T-cell (primary cell): ENCODE results near the gene TNIP2. TPM values are rescaled to one million over a fixed set of nuclear protein-coding genes. Genes with fewer than 3 reads are reported as not detected.
A peak's percentile ranks its signal among the peaks of the same experiment; 100 is the strongest.

Experiments
- ATAC-seq, 4 experiments: fragments of 200-7000 bp in 3 of 4; fragments of 150-1000 bp in 1 of 4; cut with Tn5 transposase; replicated peaks in 1 of 4; 1 replicate in 3 of 4; 2 replicates in 1 of 4; pipeline ENCODE4 v1.10.0; 2021; ENCODE audit warnings: moderate library complexity in 3 of 4, mild to moderate bottlenecking in 2 of 4, moderate number of reproducible peaks in 1 of 4
- CTCF ChIA-PET, 2 donors: fragments of 300-600 bp; sonication (Branson Sonifier 250); formaldehyde crosslinking; loops; one replicate each; lab custom pipeline; 2022; ENCODE audit warnings: antibody characterized with exemption in 2 of 2; lab: Charles Lee
- POLR2A ChIA-PET, 2 donors: fragments of 300-600 bp; sonication (Branson Sonifier 250); formaldehyde crosslinking; loops; one replicate each; lab custom pipeline; 2022; ENCODE audit warnings: antibody characterized with exemption in 2 of 2; lab: Charles Lee
- DNase-seq, 35 experiments: peaks; one replicate each; pipeline versions ENCODE4 v3.0.0 to v3.0.0-alpha.2; 2013 to 2023
- H3K27ac ChIP-seq: one replicate; pipeline ENCODE4 v1.5.1; 2013; ENCODE audit warnings: low read length
- H3K27me3 ChIP-seq, 2 experiments: replicated peaks in 1 of 2; 1 replicate in 1 of 2; 2 replicates in 1 of 2; pipeline versions ENCODE4 v1.6.1 to v1.7.0; 2013; ENCODE audit warnings: low read length in 1 of 2, mixed read lengths in 1 of 2; ENCODE audit not compliant: control insufficient read depth in 2 of 2, insufficient read depth in 2 of 2; ENCODE audit errors: extremely low read depth in 1 of 2
- H3K36me3 ChIP-seq, 2 donors: 1 replicate in 1 of 2; 2 replicates in 1 of 2; pipeline versions ENCODE4 v1.6.1 to v1.7.0; 2013; ENCODE audit warnings: low read length in 1 of 2; ENCODE audit not compliant: control insufficient read depth in 2 of 2, insufficient read depth in 1 of 2; ENCODE audit errors: extremely low read depth in 1 of 2
- H3K4me1 ChIP-seq, 2 experiments: 1 replicate in 1 of 2; 2 replicates in 1 of 2; pipeline versions ENCODE4 v1.6.1 to v1.7.0; 2013; ENCODE audit warnings: low read length in 2 of 2, mixed read lengths in 1 of 2; ENCODE audit not compliant: insufficient read depth in 2 of 2, control insufficient read depth in 1 of 2; ENCODE audit errors: extremely low read depth in 1 of 2
- H3K4me3 ChIP-seq, 2 donors: 1 replicate in 1 of 2; 2 replicates in 1 of 2; pipeline versions ENCODE4 v1.5.1 to v1.7.0; 2013; ENCODE audit warnings: mild to moderate bottlenecking in 2 of 2, low read length in 1 of 2, moderate library complexity in 1 of 2; ENCODE audit not compliant: control insufficient read depth in 1 of 2; ENCODE audit errors: extremely low read depth in 1 of 2
- H3K9me3 ChIP-seq: 2 replicates; pipeline ENCODE4 v1.7.0; 2013
- H3K27ac Mint-ChIP-seq, 2 donors: one replicate each; pipeline ENCODE4 v1.8.0; 2020 to 2021; ENCODE audit warnings: mild to moderate bottlenecking in 2 of 2, mixed read lengths in 2 of 2
- H3K27me3 Mint-ChIP-seq, 2 donors: one replicate each; pipeline ENCODE4 v1.8.0; 2021 to 2022; ENCODE audit warnings: mixed read lengths in 2 of 2
- H3K36me3 Mint-ChIP-seq: one replicate; pipeline ENCODE4 v1.8.0; 2021; ENCODE audit warnings: mixed read lengths
- H3K4me1 Mint-ChIP-seq, 3 donors: one replicate each; pipeline ENCODE4 v1.8.0; 2020 to 2022; ENCODE audit warnings: mixed read lengths in 3 of 3, mild to moderate bottlenecking in 1 of 3
- H3K4me3 Mint-ChIP-seq, 3 donors: one replicate each; pipeline ENCODE4 v1.8.0; 2020 to 2022; ENCODE audit warnings: mild to moderate bottlenecking in 3 of 3, mixed read lengths in 3 of 3, moderate library complexity in 3 of 3
- H3K9me3 Mint-ChIP-seq, 3 donors: one replicate each; pipeline ENCODE4 v1.8.0; 2020 to 2022; ENCODE audit warnings: mixed read lengths in 3 of 3
- WGBS: methylation state at CpG from one replicate; pipeline ENCODE4 v1.1.5; 2013; ENCODE audit warnings: missing lambda C conversion rate; ENCODE audit not compliant: insufficient coverage; 5-methylcytosine and 5-hydroxymethylcytosine counted together
- total RNA-seq, 35 experiments: library from RNA in 6 of 35; stranded (reverse) in 6 of 35; fragments of 120-200 nt in 1 of 35; gene quantifications; one replicate each; pipeline versions ENCODE4 v1.2.1 to v1.2.4 and lab custom pipeline; 2013 to 2026

Gene TNIP2
- total RNA-seq, 5 donors from 2014 or later (not counting 1 experiment from before 2014, with no cell fraction given) = 39.5 to 65.3 (median 59.1) TPM

DNA sequence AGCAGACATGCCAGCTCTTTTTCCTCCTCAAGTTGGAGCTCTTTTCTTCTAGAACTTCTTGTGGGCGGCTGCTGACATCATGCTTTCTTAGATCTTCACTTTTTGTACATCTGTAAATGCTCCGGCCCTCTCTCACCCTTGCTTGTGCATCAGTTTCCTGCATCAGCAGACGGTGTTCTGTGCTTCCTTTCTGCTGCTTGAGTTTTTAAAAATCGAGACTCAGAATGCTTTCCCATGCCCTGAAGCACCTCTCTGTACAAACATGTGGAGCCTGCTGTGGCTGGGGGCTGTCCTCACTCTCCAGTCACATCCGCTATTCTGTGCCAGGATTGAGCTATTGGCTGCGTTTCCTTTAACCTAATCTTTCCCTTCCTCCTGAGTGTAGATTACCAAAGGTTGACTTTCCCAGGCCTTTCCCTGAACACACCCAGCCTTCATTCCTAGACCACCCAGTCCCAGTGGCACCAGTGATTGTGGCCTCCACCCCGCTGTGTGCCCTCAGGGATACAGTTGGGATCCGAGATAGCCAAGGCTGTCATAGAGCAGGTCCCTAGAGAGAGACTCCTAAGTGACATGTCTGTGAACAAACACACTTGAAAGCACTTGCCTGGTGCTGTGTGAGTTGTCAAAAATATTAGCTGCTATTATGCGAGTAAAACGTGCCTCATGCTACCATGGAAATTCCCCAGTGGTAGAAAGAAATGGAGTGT is 41.9 kb downstream of the TNIP2 start:
- peaks cover 25 to 26% (median 25%) of the 10 kb centered on the region in 3 donors for H3K4me1 Mint-ChIP-seq
- peaks cover 22% of the 10 kb centered on the region for H3K36me3 Mint-ChIP-seq
- peak overlapping the region; percentile 33 for H3K27ac ChIP-seq
- ATAC-seq (peak; percentile 71 to 95 (median 89)), DNase-seq (peak in 34 of 35 experiments; percentile 7 to 76 (median 44))
- peaks cover 10 to 26% of the 10 kb centered on the region in 2 donors for H3K36me3 ChIP-seq
- H3K4me3 Mint-ChIP-seq = peak overlapping the region in 2 of 3 donors; percentile 3 to 55
- peak overlapping the region; percentile 84 to 90 for H3K27ac Mint-ChIP-seq
- no peak overlapping the region for H3K4me3 ChIP-seq
- H3K4me1 ChIP-seq = peaks cover 13 to 17% of the 10 kb centered on the region in 2 experiments
- ChIA-PET POLR2A (no interaction called here), CTCF (no interaction called here)
- no peaks in the 10 kb centered on the region for H3K27me3 ChIP-seq
- no peaks in the 10 kb centered on the region for H3K9me3 Mint-ChIP-seq
- no peaks in the 10 kb centered on the region for H3K9me3 ChIP-seq
- WGBS = 40% methylated on average over 8 of the region's 10 CpGs
- H3K27me3 Mint-ChIP-seq = no peaks in the 10 kb centered on the region

- Histone ChIP-seq H3K9me3 (no peaks in the 10 kb centered on the region), H3K27me3 (no peaks in the 10 kb centered on the region), H3K4me1 (peaks cover 13 to 17% of the 10 kb centered on the region in 2 experiments), H3K36me3 (peaks cover 10 to 17% of the 10 kb centered on the region in 2 donors), H3K27ac (peak overlapping the region; percentile 33), H3K4me3 (no peak overlapping the region)
- no CpG with 5 or more reads among the region's 5 CpGs for WGBS
- CTCF ChIA-PET = interaction anchor here in 1 of 2 donors (0.7 kb wide), 1 partner anchor 48 kb away, joined by 3 read pairs; no protein-coding TSS in a partner anchor
- H3K4me1 Mint-ChIP-seq = peaks cover 25 to 26% (median 25%) of the 10 kb centered on the region in 3 donors
- H3K9me3 Mint-ChIP-seq = no peaks in the 10 kb centered on the region
- ATAC-seq = no peak
- POLR2A ChIA-PET = no interaction called here
- H3K4me3 Mint-ChIP-seq = peak overlapping the region in 1 of 3 donors; percentile 55
- H3K27me3 Mint-ChIP-seq = no peaks in the 10 kb centered on the region
- H3K27ac Mint-ChIP-seq = peak overlapping the region; percentile 84 to 90
- H3K36me3 Mint-ChIP-seq = peaks cover 17% of the 10 kb centered on the region
- no peak for DNase-seq
These were observed 42.8 kb downstream of the TNIP2 start for GRCh38 chr4:2713337-2713736.

DNA sequence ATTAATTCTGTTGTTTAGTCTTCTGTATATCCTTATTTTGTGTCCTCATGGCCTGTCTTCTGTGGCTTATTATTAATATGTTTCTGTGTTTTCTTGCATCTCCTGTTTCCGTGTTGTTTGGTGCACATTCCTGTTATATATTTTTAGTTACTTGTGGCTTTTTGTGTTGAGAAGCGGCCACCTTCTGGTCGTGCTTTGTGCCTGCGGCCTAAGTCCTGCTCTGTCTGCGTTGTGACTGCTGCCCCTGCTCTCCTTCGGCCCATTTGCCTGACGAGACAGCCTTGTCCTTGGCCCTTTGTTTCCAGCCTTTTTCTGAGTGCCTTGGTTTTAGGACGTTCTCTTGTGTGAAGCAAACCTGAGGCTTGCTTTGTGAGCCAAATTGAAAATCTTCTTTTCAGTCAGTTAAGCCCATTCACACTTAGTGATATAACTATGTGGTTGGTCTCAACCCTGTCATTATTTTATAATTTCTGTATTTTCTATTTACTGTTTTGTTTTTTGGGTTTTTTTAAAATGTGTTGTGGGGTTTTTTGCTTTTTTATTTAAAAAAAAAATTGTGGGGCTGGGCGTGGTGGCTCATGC is 43.8 kb downstream of the TNIP2 start:
- peaks cover 10 to 18% of the 10 kb centered on the region in 2 donors for H3K36me3 ChIP-seq
- 65% methylated on average over 6 of the region's 9 CpGs for WGBS
- H3K27ac ChIP-seq = no peak overlapping the region
- ATAC-seq = no peak
- Mint-ChIP-seq H3K27ac (no peak overlapping the region), H3K27me3 (no peaks in the 10 kb centered on the region), H3K9me3 (no peaks in the 10 kb centered on the region), H3K4me1 (peaks cover 25 to 26% (median 25%) of the 10 kb centered on the region in 3 donors), H3K36me3 (peaks cover 12% of the 10 kb centered on the region), H3K4me3 (no peak overlapping the region)
- POLR2A ChIA-PET = no interaction called here
- H3K4me3 ChIP-seq = no peak overlapping the region
- H3K27me3 ChIP-seq = no peaks in the 10 kb centered on the region
- CTCF ChIA-PET = interaction anchor here in 1 of 2 donors (0.6 kb wide), 1 partner anchor 805 kb away, joined by 4 read pairs; no protein-coding TSS in a partner anchor
- H3K4me1 ChIP-seq = peaks cover 13 to 17% of the 10 kb centered on the region in 2 experiments
- H3K9me3 ChIP-seq = no peaks in the 10 kb centered on the region
- DNase-seq = no peak

DNA sequence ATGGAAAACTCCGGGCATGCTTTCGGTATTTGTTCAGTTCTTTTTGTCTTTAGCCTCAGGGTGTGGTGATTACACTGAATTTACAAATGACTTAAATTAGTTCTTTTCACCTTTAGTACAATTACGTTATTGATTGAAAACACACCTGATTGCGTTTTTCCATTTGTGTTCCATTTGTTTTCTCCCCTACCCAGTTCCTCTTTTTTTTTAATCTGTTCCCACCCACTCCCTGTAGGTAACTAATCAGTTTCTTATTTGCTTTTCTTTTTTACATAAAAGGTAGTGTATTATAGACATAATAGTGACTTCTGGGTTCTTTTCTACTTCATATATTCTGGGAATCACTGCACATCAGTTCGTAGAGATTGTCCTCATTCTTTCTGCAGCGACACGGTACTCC is 53.4 kb downstream of the TNIP2 start:
- POLR2A ChIA-PET = no interaction called here

DNA sequence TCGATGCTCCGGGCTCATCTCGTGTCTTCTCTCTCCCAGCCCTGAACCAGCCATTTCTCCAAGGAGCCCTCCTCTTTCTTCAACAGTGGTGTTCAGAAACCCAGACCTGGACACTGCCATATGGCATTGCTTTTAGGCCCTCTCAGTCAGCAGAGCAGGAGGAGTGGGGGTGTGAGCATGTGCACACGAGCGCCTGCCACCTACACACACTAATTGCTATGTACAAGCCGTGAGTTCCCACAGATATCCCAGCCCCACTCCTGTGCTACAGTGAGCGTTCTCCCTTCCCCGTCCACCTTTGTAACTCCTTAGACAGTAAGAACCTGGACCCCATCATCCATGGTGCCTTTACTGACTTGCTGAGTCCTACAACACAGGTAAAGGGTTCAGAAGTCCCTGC is 53.8 kb downstream of the TNIP2 start:
- H3K36me3 Mint-ChIP-seq = peaks cover 54% of the 10 kb centered on the region
- H3K27ac ChIP-seq = no peak overlapping the region
- 98% methylated on average over 5 of the region's 8 CpGs for WGBS
- no peaks in the 10 kb centered on the region for H3K9me3 Mint-ChIP-seq
- ChIA-PET POLR2A (no interaction called here), CTCF (no interaction called here)
- H3K9me3 ChIP-seq = no peaks in the 10 kb centered on the region
- H3K27ac Mint-ChIP-seq = peak overlapping the region in 1 of 2 donors; percentile 65
- peaks cover 13 to 72% of the 10 kb centered on the region in 2 donors for H3K36me3 ChIP-seq
- no peak for ATAC-seq
- no peak for DNase-seq
- no peak overlapping the region for H3K4me3 Mint-ChIP-seq
- H3K27me3 ChIP-seq = no peaks in the 10 kb centered on the region
- no peaks in the 10 kb centered on the region for H3K4me1 ChIP-seq
- H3K4me3 ChIP-seq = no peak overlapping the region
- no peaks in the 10 kb centered on the region for H3K4me1 Mint-ChIP-seq
- no peaks in the 10 kb centered on the region for H3K27me3 Mint-ChIP-seq

More for the DNA sequence above, 53.4 kb downstream of the TNIP2 start:
- Mint-ChIP-seq H3K27me3 (no peaks in the 10 kb centered on the region), H3K27ac (no peak overlapping the region), H3K9me3 (no peaks in the 10 kb centered on the region), H3K4me3 (no peak overlapping the region), H3K4me1 (no peaks in the 10 kb centered on the region), H3K36me3 (peaks cover 50% of the 10 kb centered on the region)
- no peaks in the 10 kb centered on the region for H3K9me3 ChIP-seq
- ATAC-seq (no peak), DNase-seq (no peak)
- H3K27me3 ChIP-seq = no peaks in the 10 kb centered on the region
- no peak overlapping the region for H3K4me3 ChIP-seq
- no peaks in the 10 kb centered on the region for H3K4me1 ChIP-seq
- CTCF ChIA-PET = no interaction called here
- H3K36me3 ChIP-seq = peaks cover 9 to 68% of the 10 kb centered on the region in 2 donors
- WGBS = 100% methylated on average over 1 of the region's 7 CpGs
- no peak overlapping the region for H3K27ac ChIP-seq

DNA sequence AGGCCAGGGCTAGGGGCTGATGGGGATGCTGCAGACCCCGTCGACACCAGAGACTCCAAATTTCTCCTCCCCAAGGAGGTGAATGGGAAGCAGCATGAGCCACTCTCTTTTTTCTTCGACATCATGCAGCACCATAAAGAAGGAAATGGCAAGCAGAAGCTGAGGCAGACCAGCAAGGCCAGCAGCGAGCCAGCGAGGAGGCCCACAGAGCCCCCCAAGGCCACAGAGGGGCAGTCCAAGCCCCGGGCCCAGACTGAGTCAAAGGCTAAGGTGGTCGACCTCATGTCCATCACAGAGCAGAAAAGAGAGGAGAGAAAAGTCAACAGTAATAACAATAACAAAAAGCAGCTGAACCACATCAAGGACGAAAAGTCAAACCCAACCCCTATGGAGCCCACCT is 56.1 kb downstream of the TNIP2 start:
- POLR2A ChIA-PET = no interaction called here
- Mint-ChIP-seq H3K36me3 (peaks cover 62% of the 10 kb centered on the region), H3K27me3 (no peaks in the 10 kb centered on the region), H3K9me3 (no peaks in the 10 kb centered on the region), H3K4me1 (peaks cover 0 to 3% (median 0%) of the 10 kb centered on the region in 3 donors), H3K4me3 (no peak overlapping the region), H3K27ac (no peak overlapping the region)
- Histone ChIP-seq H3K27ac (no peak overlapping the region), H3K4me1 (no peaks in the 10 kb centered on the region), H3K27me3 (no peaks in the 10 kb centered on the region), H3K9me3 (no peaks in the 10 kb centered on the region), H3K36me3 (peaks cover 16 to 86% of the 10 kb centered on the region in 2 donors), H3K4me3 (no peak overlapping the region)
- CTCF ChIA-PET = no interaction called here
- 100% methylated on average over 4 of the region's 8 CpGs for whole genome bisulfite sequencing
- no peak for ATAC-seq
- no peak for DNase-seq
